OCI-LY7 (cell line): Measurements from ENCODE around the gene TMEM37. TPM values are rescaled to one million over a fixed set of nuclear protein-coding genes. Genes with fewer than 3 reads are reported as not detected.

Source experiments
- BruUV-seq: library from RNA; stranded (reverse); fragments of 400-500 nt; replicated peaks from 2 replicates; lab custom pipeline; 2021; lab: Mats Ljungman, UMichigan
- CTCF ChIA-PET: fragments of 300-600 bp; sonication (Branson Sonifier 250); formaldehyde crosslinking; loops from one replicate; lab custom pipeline; 2022; ENCODE audit warnings: antibody characterized with exemption; ENCODE audit not compliant: unreplicated experiment; lab: Charles Lee
- POLR2A ChIA-PET: fragments of 300-600 bp; sonication (Branson Sonifier 250); formaldehyde crosslinking; loops from one replicate; lab custom pipeline; 2022; ENCODE audit warnings: antibody characterized with exemption; lab: Charles Lee
- DNase-seq: peaks from one replicate; pipeline ENCODE4 v3.0.0-alpha.2; 2015; ENCODE audit warnings: low spot score
- H2AFZ ChIP-seq: fragments of 200-600 bp; sonication (generic), shearing (Covaris generic); 2 replicates; pipeline ENCODE4 v1.6.1; 2014; ENCODE audit warnings: mild to moderate bottlenecking, antibody characterized with exemption, low read length, moderate library complexity
- H3K27ac ChIP-seq: fragments of 200-600 bp; sonication (generic); 2 replicates; pipeline ENCODE4 v1.5.1; 2014; ENCODE audit warnings: mixed run types, low read depth, mild to moderate bottlenecking, moderate library complexity, low read length, inconsistent platforms; ENCODE audit not compliant: poor library complexity, severe bottlenecking
- H3K36me3 ChIP-seq: fragments of 200-600 bp; sonication (generic); 2 replicates; pipeline ENCODE4 v1.6.1; 2014; ENCODE audit warnings: mild to moderate bottlenecking, antibody characterized with exemption, low read length, moderate library complexity, mixed read lengths; ENCODE audit not compliant: insufficient read depth
- H3K4me1 ChIP-seq: fragments of 200-600 bp; sonication (generic); 2 replicates; pipeline ENCODE4 v1.5.1; 2014; ENCODE audit warnings: mild to moderate bottlenecking, low read length; ENCODE audit not compliant: insufficient read depth, poor library complexity, severe bottlenecking
- H3K4me2 ChIP-seq: fragments of 200-600 bp; sonication (generic); 2 replicates; pipeline ENCODE4 v1.6.1; 2014; ENCODE audit warnings: mild to moderate bottlenecking, low read length
- H3K4me3 ChIP-seq: fragments of 200-600 bp; sonication (generic); 2 replicates; pipeline ENCODE4 v1.5.1; 2014; ENCODE audit warnings: mild to moderate bottlenecking, low read depth, low read length; ENCODE audit not compliant: poor library complexity, severe bottlenecking
- H3K79me2 ChIP-seq: fragments of 200-600 bp; sonication (generic); 2 replicates; pipeline ENCODE4 v1.6.1; 2016; ENCODE audit warnings: low read depth, mild to moderate bottlenecking, low read length, moderate library complexity, mixed read lengths; ENCODE audit not compliant: insufficient read depth
- H3K9me2 ChIP-seq: fragments of 200-600 bp; sonication (generic); 2 replicates; pipeline ENCODE4 v1.6.1; 2016; ENCODE audit warnings: mild to moderate bottlenecking, low read length, mixed read lengths; ENCODE audit not compliant: insufficient read depth
- H3K9me3 ChIP-seq: fragments of 200-600 bp; sonication (generic); 2 replicates; pipeline ENCODE4 v1.6.1; 2014; ENCODE audit warnings: mild to moderate bottlenecking, mixed run types, low read length, mixed read lengths
- H4K20me1 ChIP-seq: fragments of 200-600 bp; sonication (generic); 2 replicates; pipeline ENCODE4 v1.6.1; 2014; ENCODE audit warnings: mild to moderate bottlenecking, antibody characterized with exemption, low read length, moderate library complexity, mixed read lengths; ENCODE audit not compliant: insufficient read depth
- EZH2phosphoT487 ChIP-seq: fragments of 200-600 bp; sonication (generic); IDR thresholded peaks from 2 replicates; pipeline ENCODE4 v1.6.1; 2018; ENCODE audit warnings: low read depth, borderline replicate concordance, mild to moderate bottlenecking, mixed run types, antibody characterized with exemption, low read length, moderate library complexity, mixed read lengths
- intact Hi-C: fragments of 100-400 bp; cut with micrococcal nuclease; formaldehyde crosslinking; loops from one replicate; pipeline ENCODE4 v1.10.0; 2022; ENCODE audit not compliant: unreplicated experiment
- total RNA-seq, 2 experiments: library from RNA; depleted of rRNA in 1 of 2; stranded (reverse); fragments of >200 nt in 1 of 2; shearing (Covaris generic) in 1 of 2; gene quantifications; 2 replicates each; pipeline ENCODE4 v1.2.3, GENCODE V29; 2014 to 2022
- TF ChIP-seq, protein P1 (sequence below): fragments of 200-600 bp; sonication (generic); conservative IDR thresholded peaks from 2 replicates; pipeline ENCODE4 v1.5.1; 2014; ENCODE audit warnings: mild to moderate bottlenecking, antibody characterized with exemption, low read length, moderate library complexity, mixed read lengths

Gene TMEM37
- total RNA-seq, 2 experiments from 2014 or later, result not detected

DNA sequence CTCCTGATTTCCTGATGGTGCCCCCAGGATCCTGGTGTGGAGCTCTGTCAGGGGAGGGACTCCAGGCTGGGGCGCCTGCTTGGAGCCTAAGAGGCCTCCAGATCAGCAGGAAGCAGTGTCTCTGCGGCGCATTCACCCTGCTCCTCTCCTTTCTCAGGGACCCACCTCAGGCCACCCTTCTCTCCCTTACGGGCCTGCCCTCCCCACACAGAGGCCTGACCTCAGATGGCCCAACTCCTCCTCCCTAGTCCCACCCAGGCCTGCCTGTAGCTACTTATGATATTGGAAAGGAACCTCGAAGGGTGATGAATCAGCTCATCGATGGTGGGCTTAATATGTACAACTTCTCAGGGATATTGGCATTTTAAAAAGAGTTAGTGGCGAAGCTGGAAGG is 10.6 kb downstream of the TMEM37 start:
- no peak for DNase-seq
- H3K4me1 ChIP-seq, result no peaks in the 10 kb centered on the region
- ChIA-PET POLR2A (interaction anchor here (0.7 to 0.9 kb wide), 2 partner anchors 11 to 140 kb away, joined by 3 to 4 read pairs; no protein-coding TSS in a partner anchor), CTCF (interaction anchor here (1.4 kb wide), 1 partner anchor 11 kb away, joined by 3 read pairs; no protein-coding TSS in a partner anchor)
- intact Hi-C loops, result no loop called here
- H3K27ac ChIP-seq, result no peak overlapping the region
- no peak for TF ChIP-seq EZH2phosphoT487
- TF ChIP-seq, protein P1, sequence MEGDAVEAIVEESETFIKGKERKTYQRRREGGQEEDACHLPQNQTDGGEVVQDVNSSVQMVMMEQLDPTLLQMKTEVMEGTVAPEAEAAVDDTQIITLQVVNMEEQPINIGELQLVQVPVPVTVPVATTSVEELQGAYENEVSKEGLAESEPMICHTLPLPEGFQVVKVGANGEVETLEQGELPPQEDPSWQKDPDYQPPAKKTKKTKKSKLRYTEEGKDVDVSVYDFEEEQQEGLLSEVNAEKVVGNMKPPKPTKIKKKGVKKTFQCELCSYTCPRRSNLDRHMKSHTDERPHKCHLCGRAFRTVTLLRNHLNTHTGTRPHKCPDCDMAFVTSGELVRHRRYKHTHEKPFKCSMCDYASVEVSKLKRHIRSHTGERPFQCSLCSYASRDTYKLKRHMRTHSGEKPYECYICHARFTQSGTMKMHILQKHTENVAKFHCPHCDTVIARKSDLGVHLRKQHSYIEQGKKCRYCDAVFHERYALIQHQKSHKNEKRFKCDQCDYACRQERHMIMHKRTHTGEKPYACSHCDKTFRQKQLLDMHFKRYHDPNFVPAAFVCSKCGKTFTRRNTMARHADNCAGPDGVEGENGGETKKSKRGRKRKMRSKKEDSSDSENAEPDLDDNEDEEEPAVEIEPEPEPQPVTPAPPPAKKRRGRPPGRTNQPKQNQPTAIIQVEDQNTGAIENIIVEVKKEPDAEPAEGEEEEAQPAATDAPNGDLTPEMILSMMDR, result no peak
- H3K4me2 ChIP-seq, result no peak overlapping the region
- H4K20me1 ChIP-seq, result no peaks in the 10 kb centered on the region
- H3K9me2 ChIP-seq, result no peaks in the 10 kb centered on the region
- no peaks in the 10 kb centered on the region for H3K79me2 ChIP-seq
- no peak overlapping the region for H2AFZ ChIP-seq
- no peak overlapping the region for H3K4me3 ChIP-seq
- H3K9me3 ChIP-seq, result no peaks in the 10 kb centered on the region
- no TSS peak for BruUV-seq
- no peaks in the 10 kb centered on the region for H3K36me3 ChIP-seq

DNA sequence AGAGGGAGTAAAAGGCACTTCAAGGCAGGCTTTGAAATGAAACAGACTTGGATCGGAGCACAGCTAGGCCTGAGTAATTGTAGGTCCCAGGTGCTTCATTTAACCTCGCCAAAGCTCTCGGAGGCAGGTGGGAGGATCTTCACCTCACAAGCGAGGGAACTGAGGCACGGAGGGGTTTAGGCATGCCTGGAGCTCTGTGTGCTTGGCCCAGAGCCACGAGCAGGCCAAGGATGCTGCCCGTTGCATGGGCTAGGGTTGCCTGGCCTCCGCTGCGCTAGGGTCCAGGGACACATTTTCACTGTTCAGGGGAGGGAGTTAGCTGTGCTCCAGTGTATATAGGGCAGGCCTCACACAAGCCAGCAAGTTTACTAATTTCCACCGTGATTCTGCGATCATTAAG is 11.2 kb downstream of the TMEM37 start:
- intact Hi-C loops, result no loop called here
- ChIA-PET POLR2A (interaction anchor here (0.7 kb wide), 1 partner anchor 141 kb away, joined by 3 read pairs; no protein-coding TSS in a partner anchor), CTCF (interaction anchor here (1.4 kb wide), 1 partner anchor 11 kb away, joined by 3 read pairs; no protein-coding TSS in a partner anchor)
- Histone ChIP-seq H3K9me3 (no peaks in the 10 kb centered on the region), H3K9me2 (no peaks in the 10 kb centered on the region), H3K27ac (no peak overlapping the region), H3K79me2 (no peaks in the 10 kb centered on the region), H3K4me3 (no peak overlapping the region), H2AFZ (no peak overlapping the region), H3K4me2 (no peak overlapping the region), H3K4me1 (no peaks in the 10 kb centered on the region), H4K20me1 (no peaks in the 10 kb centered on the region), H3K36me3 (no peaks in the 10 kb centered on the region)
- no peak for DNase-seq
- no TSS peak for BruUV-seq
- TF ChIP-seq, protein P1, result no peak
- no peak for TF ChIP-seq EZH2phosphoT487

DNA sequence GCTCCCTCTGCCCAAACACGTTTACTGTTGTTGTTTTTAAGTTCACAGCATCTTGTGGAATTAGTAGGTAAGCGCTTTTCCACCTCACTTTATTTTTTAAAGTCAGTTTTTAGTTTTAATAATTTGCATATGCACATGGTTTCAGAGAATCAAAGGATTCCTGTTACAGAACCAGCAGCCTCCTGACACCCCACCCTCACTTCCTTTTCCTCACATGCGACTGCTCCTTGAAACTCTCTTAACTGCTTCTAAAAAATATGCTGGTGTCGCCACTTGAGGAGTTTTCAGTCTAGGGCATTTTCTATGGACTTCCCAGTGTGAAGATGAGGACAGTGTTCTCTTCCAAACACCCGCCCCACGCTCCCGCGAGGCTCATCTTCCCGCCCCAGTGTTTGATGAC is 14.4 kb downstream of the TMEM37 start:
- intact Hi-C loops, result no loop called here
- no peak overlapping the region for H3K4me3 ChIP-seq
- ChIA-PET POLR2A (no interaction called here), CTCF (no interaction called here)
- TF ChIP-seq, protein P1, result no peak
- TF ChIP-seq EZH2phosphoT487, result no peak
- no peak overlapping the region for H3K4me2 ChIP-seq
- H3K79me2 ChIP-seq, result no peaks in the 10 kb centered on the region
- no peaks in the 10 kb centered on the region for H4K20me1 ChIP-seq
- H3K9me2 ChIP-seq, result no peaks in the 10 kb centered on the region
- no peaks in the 10 kb centered on the region for H3K36me3 ChIP-seq
- H3K9me3 ChIP-seq, result no peaks in the 10 kb centered on the region
- DNase-seq, result no peak
- no peak overlapping the region for H2AFZ ChIP-seq
- no peak overlapping the region for H3K27ac ChIP-seq
- peaks cover 15% of the 10 kb centered on the region for H3K4me1 ChIP-seq
- no TSS peak for BruUV-seq
